ENCODE measurements around the gene ETV1. TPM values are rescaled to one million over a fixed set of nuclear protein-coding genes. Genes with fewer than 3 reads are reported as not detected.

The ETV1 gene
- total and polyA plus RNA-seq, 4 donors, result 1.2 to 4.3 (median 3.6) TPM

GRCh38 chr7:13981070-13981469 lies 8.4 kb downstream of the ETV1 start:
- Histone ChIP-seq H3K36me3 (ENCODE audit: control insufficient read depth in 4 of 4, insufficient read depth in 3 of 4, low read depth in 1 of 4, low read length in 3 of 4) (no peaks in the 10 kb centered on the region), H3K4me3 (ENCODE audit: low read depth in 1 of 3, low read length in 3 of 3) (no peak overlapping the region), H3K4me1 (ENCODE audit: control insufficient read depth in 4 of 4, insufficient read depth in 4 of 4, low read length in 3 of 4) (no peaks in the 10 kb centered on the region), H3K27me3 (ENCODE audit: control insufficient read depth in 4 of 4, insufficient read depth in 4 of 4, low read length in 3 of 4) (no peaks in the 10 kb centered on the region), H3K9ac (ENCODE audit: low read depth in 1 of 2, low read length in 2 of 2) (no peak overlapping the region), H3K27ac (ENCODE audit: low read depth in 1 of 2, low read length in 2 of 2) (no peak overlapping the region), H3K9me3 (ENCODE audit: control insufficient read depth in 4 of 4, low read length in 3 of 4) (no peaks in the 10 kb centered on the region)
- WGBS, result 42% methylated on average over 3 of the region's 3 CpGs
- TF ChIP-seq RXRA (IDR thresholded peaks at IDR 0.05) (no peak), JUND (IDR thresholded peaks at IDR 0.05) (peak; percentile 74 to 78), FOXA1 (IDR thresholded peaks at IDR 0.05) (no peak)
- no peak for DNase-seq (ENCODE audit: low spot score)

DNA sequence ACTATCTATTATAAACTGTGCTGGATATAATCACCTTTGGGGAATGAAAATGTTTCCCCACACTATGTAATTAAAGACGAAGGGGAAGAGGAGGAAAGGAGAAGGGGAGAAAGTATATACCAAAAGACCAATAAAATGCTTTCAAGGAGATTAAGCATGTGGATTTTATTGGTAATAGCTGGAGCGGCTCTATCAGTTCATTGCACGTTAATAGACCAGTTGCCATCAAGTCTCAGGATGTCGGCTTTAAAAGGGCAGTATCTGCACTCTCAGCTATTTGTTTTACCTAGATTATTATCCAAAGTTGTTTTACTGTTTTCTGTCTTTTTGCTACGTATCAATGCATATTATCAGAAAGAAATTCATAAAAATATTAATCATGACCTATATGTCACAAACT lies 9.0 kb downstream of the ETV1 start:
- H3K4me1 ChIP-seq (ENCODE audit: control insufficient read depth in 4 of 4, insufficient read depth in 4 of 4, low read length in 3 of 4), result no peaks in the 10 kb centered on the region
- no peak for TF ChIP-seq REST (IDR thresholded peaks at IDR 0.05)
- TF ChIP-seq FOXA1 (IDR thresholded peaks at IDR 0.05), result no peak
- no peak for TF ChIP-seq YY1 (IDR thresholded peaks at IDR 0.05)
- no peak for TF ChIP-seq HNF4G (IDR thresholded peaks at IDR 0.05)
- TF ChIP-seq RXRA (IDR thresholded peaks at IDR 0.05), result no peak
- no peak for TF ChIP-seq FOXA2 (IDR thresholded peaks at IDR 0.05)
- WGBS, result 83% methylated on average over 5 of the region's 5 CpGs
- H3K27ac ChIP-seq (ENCODE audit: low read depth in 1 of 2, low read length in 2 of 2), result no peak overlapping the region
- DNase-seq (ENCODE audit: low spot score), result no peak
- H3K9me3 ChIP-seq (ENCODE audit: control insufficient read depth in 4 of 4, low read length in 3 of 4), result no peaks in the 10 kb centered on the region
- H3K9ac ChIP-seq (ENCODE audit: low read depth in 1 of 2, low read length in 2 of 2), result no peak overlapping the region
- no peaks in the 10 kb centered on the region for H3K27me3 ChIP-seq (ENCODE audit: control insufficient read depth in 4 of 4, insufficient read depth in 4 of 4, low read length in 3 of 4)
- H3K4me3 ChIP-seq (ENCODE audit: low read depth in 1 of 3, low read length in 3 of 3), result no peak overlapping the region
- H3K36me3 ChIP-seq (ENCODE audit: control insufficient read depth in 4 of 4, insufficient read depth in 3 of 4, low read depth in 1 of 4, low read length in 3 of 4), result no peaks in the 10 kb centered on the region

DNA sequence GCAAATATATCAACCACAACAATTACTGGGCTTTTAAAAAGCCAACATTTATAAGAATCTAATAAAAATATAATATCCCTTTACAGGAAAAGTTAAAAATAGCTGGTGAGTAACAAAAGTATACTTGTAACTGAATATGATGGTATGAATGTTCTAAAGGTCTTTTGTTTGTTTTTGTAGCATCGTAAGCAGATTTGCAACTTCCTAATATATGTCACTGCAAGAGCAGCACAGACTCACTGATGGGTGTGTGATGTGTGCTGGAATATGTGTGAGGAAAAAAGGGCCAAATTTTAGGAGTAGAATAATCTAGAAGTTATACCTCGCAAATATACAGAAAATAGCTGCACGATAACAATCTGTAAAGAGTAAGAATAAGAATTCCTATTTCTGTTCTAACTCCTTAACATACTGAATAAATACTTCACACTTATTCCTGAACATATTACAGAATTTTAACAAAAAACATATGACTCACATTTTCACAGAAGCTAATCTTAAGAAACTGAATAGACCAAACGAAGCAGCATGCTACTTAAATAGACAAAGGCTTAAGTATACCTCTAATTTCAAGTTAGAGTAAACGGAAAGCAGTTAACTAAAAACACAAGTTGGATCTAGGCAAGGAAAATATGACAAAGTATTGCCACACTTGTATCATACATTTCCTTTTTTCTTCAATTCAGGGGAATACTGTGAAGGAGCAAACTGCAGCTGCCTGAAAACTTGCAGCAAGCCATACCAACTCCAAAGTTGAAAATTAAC lies 9.6 kb downstream of the ETV1 start:
- Histone ChIP-seq H3K27me3 (ENCODE audit: control insufficient read depth in 4 of 4, insufficient read depth in 4 of 4, low read length in 3 of 4) (no peaks in the 10 kb centered on the region), H3K9ac (ENCODE audit: low read depth in 1 of 2, low read length in 2 of 2) (no peak overlapping the region), H3K27ac (ENCODE audit: low read depth in 1 of 2, low read length in 2 of 2) (no peak overlapping the region), H3K4me3 (ENCODE audit: low read depth in 1 of 3, low read length in 3 of 3) (no peak overlapping the region), H3K9me3 (ENCODE audit: control insufficient read depth in 4 of 4, low read length in 3 of 4) (no peaks in the 10 kb centered on the region), H3K4me1 (ENCODE audit: control insufficient read depth in 4 of 4, insufficient read depth in 4 of 4, low read length in 3 of 4) (no peaks in the 10 kb centered on the region), H3K36me3 (ENCODE audit: control insufficient read depth in 4 of 4, insufficient read depth in 3 of 4, low read depth in 1 of 4, low read length in 3 of 4) (no peaks in the 10 kb centered on the region)
- DNase-seq (ENCODE audit: low spot score), result no peak
- 87% methylated on average over 5 of the region's 5 CpGs for WGBS
- no peak for TF ChIP-seq HNF4A (conservative IDR thresholded peaks at IDR 0.05)
- no peak for TF ChIP-seq RXRA (IDR thresholded peaks at IDR 0.05)
- no peak for TF ChIP-seq TAF1 (conservative IDR thresholded peaks at IDR 0.05)
- TF ChIP-seq CTCF (IDR thresholded peaks at IDR 0.05; ENCODE audit: low read depth, low read length, missing input control), result no peak
- no peak for TF ChIP-seq FOXA2 (IDR thresholded peaks at IDR 0.05)
- TF ChIP-seq, protein P1, sequence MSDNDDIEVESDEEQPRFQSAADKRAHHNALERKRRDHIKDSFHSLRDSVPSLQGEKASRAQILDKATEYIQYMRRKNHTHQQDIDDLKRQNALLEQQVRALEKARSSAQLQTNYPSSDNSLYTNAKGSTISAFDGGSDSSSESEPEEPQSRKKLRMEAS (IDR thresholded peaks at IDR 0.05), result no peak
- no peak for TF ChIP-seq JUND (IDR thresholded peaks at IDR 0.05)
- TF ChIP-seq GABPA (IDR thresholded peaks at IDR 0.05 in 1 of 2, conservative IDR thresholded peaks at IDR 0.05 in 1 of 2), result no peak
- TF ChIP-seq YY1 (IDR thresholded peaks at IDR 0.05), result no peak
- TF ChIP-seq, protein P2, sequence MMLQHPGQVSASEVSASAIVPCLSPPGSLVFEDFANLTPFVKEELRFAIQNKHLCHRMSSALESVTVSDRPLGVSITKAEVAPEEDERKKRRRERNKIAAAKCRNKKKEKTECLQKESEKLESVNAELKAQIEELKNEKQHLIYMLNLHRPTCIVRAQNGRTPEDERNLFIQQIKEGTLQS (IDR thresholded peaks at IDR 0.05), result no peak
- TF ChIP-seq HNF4G (IDR thresholded peaks at IDR 0.05), result no peak
- no peak for TF ChIP-seq RAD21 (IDR thresholded peaks at IDR 0.05)
- TF ChIP-seq EGR1 (IDR thresholded peaks at IDR 0.05; ENCODE audit: low read depth in 2 of 2), result no peak
- TF ChIP-seq SP1 (IDR thresholded peaks at IDR 0.05), result no peak
- TF ChIP-seq REST (IDR thresholded peaks at IDR 0.05), result no peak
- TF ChIP-seq NR2F2 (IDR thresholded peaks at IDR 0.05), result no peak
- TF ChIP-seq FOXA1 (IDR thresholded peaks at IDR 0.05), result no peak

All from liver (tissue), 9 donors.